Suprapubic skin (tissue), 4 donors: ENCODE measurements around the gene MTX1.

ENCODE experiments used
- CTCF ChIP-seq, 2 donors: fragments of 200-600 bp in 1 of 2; fragments of 450-650 bp in 1 of 2; sonication (generic) in 1 of 2; IDR thresholded peaks; one replicate each; pipeline ENCODE4 v1.5.1; 2016 to 2019; ENCODE audit warnings: antibody characterized with exemption in 2 of 2, mild to moderate bottlenecking in 1 of 2, moderate library complexity in 1 of 2
- POLR2A ChIP-seq, 2 donors: fragments of 450-650 bp; IDR thresholded peaks; one replicate each; pipeline ENCODE4 v1.6.1; 2017; ENCODE audit warnings: antibody characterized with exemption in 2 of 2, mild to moderate bottlenecking in 2 of 2, moderate library complexity in 2 of 2
- POLR2AphosphoS5 ChIP-seq, 3 donors: sonication (generic); formaldehyde crosslinking; IDR thresholded peaks; one replicate each; pipeline ENCODE4 v1.6.1; 2017; ENCODE audit warnings: antibody characterized with exemption in 3 of 3

- TF ChIP-seq CTCF (IDR thresholded peaks at IDR 0.05) = no peak
- no peak for TF ChIP-seq POLR2A (IDR thresholded peaks at IDR 0.05)
- no peak for TF ChIP-seq POLR2AphosphoS5 (IDR thresholded peaks at IDR 0.05)
Measured at GRCh38 chr1:155196103-155196892, 12.2 kb upstream of the MTX1 start.
